ENCODE results near the gene RPL10L. TPM values are rescaled to one million over a fixed set of nuclear protein-coding genes. Genes with fewer than 3 reads are reported as not detected.

RPL10L gene
- total RNA-seq, 1 experiment from 2014 or later, result not detected

DNA sequence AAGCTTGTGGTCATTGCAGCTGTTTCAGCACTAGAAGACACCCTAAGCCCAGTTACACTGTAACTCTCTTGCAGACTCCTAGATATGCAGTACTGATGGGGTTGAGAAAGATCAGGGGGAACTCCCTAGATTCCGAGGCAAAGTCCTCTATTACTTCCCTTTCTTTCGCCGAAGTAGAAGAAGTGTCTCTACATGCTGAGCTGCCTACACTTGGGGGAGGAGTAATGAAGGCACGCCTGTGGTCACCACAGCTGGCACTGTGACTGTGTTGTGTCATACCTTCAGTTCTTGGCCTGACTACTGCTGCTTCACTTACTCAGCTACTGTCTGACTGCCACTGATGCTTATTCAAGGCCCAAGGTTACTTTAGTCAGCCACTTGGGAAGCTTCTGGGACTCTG, 35.1 kb upstream of the RPL10L start:
- Mint-ChIP-seq H3K27me3 (ENCODE audit: low read depth) (no peaks in the 10 kb centered on the region; the same call in 1 of the 2 replicates), H3K4me3 (no peak overlapping the region), H3K9me3 (peaks cover 63% of the 10 kb centered on the region), H3K36me3 (peaks cover 34% of the 10 kb centered on the region), H3K4me1 (no peaks in the 10 kb centered on the region), H3K27ac (no peak overlapping the region)
- CTCF ChIA-PET, result no interaction called here
- no peak for DNase-seq (ENCODE audit: low spot score)
- no peak for ATAC-seq
- no peak for TF ChIP-seq TEAD1 (CRISPR knock-in tag; IDR thresholded peaks at IDR 0.05)
- TF ChIP-seq, protein P1, sequence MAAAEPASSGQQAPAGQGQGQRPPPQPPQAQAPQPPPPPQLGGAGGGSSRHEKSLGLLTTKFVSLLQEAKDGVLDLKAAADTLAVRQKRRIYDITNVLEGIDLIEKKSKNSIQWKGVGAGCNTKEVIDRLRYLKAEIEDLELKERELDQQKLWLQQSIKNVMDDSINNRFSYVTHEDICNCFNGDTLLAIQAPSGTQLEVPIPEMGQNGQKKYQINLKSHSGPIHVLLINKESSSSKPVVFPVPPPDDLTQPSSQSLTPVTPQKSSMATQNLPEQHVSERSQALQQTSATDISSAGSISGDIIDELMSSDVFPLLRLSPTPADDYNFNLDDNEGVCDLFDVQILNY (CRISPR knock-in tag; IDR thresholded peaks at IDR 0.05), result no peak
- no peak for TF ChIP-seq JAZF1 (CRISPR knock-in tag; IDR thresholded peaks at IDR 0.05)
- no peak for TF ChIP-seq EMX1 (CRISPR knock-in tag; IDR thresholded peaks at IDR 0.05)
- TF ChIP-seq, protein P2, sequence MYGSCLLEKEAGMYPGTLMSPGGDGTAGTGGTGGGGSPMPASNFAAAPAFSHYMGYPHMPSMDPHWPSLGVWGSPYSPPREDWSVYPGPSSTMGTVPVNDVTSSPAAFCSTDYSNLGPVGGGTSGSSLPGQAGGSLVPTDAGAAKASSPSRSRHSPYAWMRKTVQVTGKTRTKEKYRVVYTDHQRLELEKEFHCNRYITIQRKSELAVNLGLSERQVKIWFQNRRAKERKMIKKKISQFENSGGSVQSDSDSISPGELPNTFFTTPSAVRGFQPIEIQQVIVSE (CRISPR knock-in tag; IDR thresholded peaks at IDR 0.05; ENCODE audit: borderline replicate concordance), result no peak
- TF ChIP-seq PRRX2 (CRISPR knock-in tag; IDR thresholded peaks at IDR 0.05), result no peak
- TF ChIP-seq OVOL2 (CRISPR knock-in tag; IDR thresholded peaks at IDR 0.05; ENCODE audit: borderline replicate concordance), result no peak
- TF ChIP-seq JUN (CRISPR knock-in tag; IDR thresholded peaks at IDR 0.05), result no peak
- TF ChIP-seq, protein P3, sequence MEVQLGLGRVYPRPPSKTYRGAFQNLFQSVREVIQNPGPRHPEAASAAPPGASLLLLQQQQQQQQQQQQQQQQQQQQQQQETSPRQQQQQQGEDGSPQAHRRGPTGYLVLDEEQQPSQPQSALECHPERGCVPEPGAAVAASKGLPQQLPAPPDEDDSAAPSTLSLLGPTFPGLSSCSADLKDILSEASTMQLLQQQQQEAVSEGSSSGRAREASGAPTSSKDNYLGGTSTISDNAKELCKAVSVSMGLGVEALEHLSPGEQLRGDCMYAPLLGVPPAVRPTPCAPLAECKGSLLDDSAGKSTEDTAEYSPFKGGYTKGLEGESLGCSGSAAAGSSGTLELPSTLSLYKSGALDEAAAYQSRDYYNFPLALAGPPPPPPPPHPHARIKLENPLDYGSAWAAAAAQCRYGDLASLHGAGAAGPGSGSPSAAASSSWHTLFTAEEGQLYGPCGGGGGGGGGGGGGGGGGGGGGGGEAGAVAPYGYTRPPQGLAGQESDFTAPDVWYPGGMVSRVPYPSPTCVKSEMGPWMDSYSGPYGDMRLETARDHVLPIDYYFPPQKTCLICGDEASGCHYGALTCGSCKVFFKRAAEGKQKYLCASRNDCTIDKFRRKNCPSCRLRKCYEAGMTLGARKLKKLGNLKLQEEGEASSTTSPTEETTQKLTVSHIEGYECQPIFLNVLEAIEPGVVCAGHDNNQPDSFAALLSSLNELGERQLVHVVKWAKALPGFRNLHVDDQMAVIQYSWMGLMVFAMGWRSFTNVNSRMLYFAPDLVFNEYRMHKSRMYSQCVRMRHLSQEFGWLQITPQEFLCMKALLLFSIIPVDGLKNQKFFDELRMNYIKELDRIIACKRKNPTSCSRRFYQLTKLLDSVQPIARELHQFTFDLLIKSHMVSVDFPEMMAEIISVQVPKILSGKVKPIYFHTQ (CRISPR knock-in tag; IDR thresholded peaks at IDR 0.05), result no peak
- no peak for TF ChIP-seq ZNF416 (CRISPR knock-in tag; IDR thresholded peaks at IDR 0.05)
- TF ChIP-seq GTF2I (CRISPR knock-in tag; conservative IDR thresholded peaks at IDR 0.05), result no peak
- no peak for TF ChIP-seq NR2C2 (CRISPR knock-in tag; IDR thresholded peaks at IDR 0.05)
- POLR2A ChIA-PET, result no interaction called here

DNA sequence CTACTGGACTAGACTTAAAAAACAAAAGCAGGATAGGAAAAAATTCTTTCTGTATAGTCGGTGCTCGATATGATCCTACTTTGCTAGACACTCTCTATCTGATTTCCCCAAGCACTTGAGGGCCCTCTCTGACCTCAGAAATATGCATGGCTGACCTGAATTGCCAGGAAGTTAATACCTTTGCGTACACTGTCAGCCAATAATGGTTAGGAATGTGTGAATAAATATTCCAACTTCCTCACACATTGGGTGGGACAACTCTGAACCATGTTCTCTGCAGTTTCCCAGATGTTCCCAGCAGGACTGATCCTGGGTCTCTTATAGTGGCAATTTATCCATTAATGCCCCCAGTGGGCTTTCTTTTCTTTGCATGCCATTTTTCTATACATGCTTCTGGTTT, 20.5 kb upstream of the RPL10L start:
- ChIA-PET CTCF (interaction anchor here (1.9 kb wide), 1 partner anchor 11 kb away, joined by 6 read pairs; no protein-coding TSS in a partner anchor), POLR2A (no interaction called here)
- no peak for DNase-seq (ENCODE audit: low spot score)
- Mint-ChIP-seq H3K4me1 (peaks cover 11% of the 10 kb centered on the region), H3K27me3 (ENCODE audit: low read depth) (no peaks in the 10 kb centered on the region), H3K27ac (no peak overlapping the region), H3K9me3 (peaks cover 23% of the 10 kb centered on the region), H3K36me3 (peaks cover 12% of the 10 kb centered on the region), H3K4me3 (no peak overlapping the region)
- ATAC-seq, result peak; percentile 32
- TF ChIP-seq, protein P4, sequence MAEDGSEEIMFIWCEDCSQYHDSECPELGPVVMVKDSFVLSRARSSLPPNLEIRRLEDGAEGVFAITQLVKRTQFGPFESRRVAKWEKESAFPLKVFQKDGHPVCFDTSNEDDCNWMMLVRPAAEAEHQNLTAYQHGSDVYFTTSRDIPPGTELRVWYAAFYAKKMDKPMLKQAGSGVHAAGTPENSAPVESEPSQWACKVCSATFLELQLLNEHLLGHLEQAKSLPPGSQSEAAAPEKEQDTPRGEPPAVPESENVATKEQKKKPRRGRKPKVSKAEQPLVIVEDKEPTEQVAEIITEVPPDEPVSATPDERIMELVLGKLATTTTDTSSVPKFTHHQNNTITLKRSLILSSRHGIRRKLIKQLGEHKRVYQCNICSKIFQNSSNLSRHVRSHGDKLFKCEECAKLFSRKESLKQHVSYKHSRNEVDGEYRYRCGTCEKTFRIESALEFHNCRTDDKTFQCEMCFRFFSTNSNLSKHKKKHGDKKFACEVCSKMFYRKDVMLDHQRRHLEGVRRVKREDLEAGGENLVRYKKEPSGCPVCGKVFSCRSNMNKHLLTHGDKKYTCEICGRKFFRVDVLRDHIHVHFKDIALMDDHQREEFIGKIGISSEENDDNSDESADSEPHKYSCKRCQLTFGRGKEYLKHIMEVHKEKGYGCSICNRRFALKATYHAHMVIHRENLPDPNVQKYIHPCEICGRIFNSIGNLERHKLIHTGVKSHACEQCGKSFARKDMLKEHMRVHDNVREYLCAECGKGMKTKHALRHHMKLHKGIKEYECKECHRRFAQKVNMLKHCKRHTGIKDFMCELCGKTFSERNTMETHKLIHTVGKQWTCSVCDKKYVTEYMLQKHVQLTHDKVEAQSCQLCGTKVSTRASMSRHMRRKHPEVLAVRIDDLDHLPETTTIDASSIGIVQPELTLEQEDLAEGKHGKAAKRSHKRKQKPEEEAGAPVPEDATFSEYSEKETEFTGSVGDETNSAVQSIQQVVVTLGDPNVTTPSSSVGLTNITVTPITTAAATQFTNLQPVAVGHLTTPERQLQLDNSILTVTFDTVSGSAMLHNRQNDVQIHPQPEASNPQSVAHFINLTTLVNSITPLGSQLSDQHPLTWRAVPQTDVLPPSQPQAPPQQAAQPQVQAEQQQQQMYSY (CRISPR knock-in tag; IDR thresholded peaks at IDR 0.05), result no peak
- TF ChIP-seq, protein P5, sequence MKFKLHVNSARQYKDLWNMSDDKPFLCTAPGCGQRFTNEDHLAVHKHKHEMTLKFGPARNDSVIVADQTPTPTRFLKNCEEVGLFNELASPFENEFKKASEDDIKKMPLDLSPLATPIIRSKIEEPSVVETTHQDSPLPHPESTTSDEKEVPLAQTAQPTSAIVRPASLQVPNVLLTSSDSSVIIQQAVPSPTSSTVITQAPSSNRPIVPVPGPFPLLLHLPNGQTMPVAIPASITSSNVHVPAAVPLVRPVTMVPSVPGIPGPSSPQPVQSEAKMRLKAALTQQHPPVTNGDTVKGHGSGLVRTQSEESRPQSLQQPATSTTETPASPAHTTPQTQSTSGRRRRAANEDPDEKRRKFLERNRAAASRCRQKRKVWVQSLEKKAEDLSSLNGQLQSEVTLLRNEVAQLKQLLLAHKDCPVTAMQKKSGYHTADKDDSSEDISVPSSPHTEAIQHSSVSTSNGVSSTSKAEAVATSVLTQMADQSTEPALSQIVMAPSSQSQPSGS (CRISPR knock-in tag; IDR thresholded peaks at IDR 0.05; ENCODE audit: borderline replicate concordance, low read depth), result no peak
- TF ChIP-seq ZNF671 (CRISPR knock-in tag; IDR thresholded peaks at IDR 0.05), result no peak
- TF ChIP-seq ETV6 (CRISPR knock-in tag; IDR thresholded peaks at IDR 0.05), result no peak
- TF ChIP-seq, protein P6, sequence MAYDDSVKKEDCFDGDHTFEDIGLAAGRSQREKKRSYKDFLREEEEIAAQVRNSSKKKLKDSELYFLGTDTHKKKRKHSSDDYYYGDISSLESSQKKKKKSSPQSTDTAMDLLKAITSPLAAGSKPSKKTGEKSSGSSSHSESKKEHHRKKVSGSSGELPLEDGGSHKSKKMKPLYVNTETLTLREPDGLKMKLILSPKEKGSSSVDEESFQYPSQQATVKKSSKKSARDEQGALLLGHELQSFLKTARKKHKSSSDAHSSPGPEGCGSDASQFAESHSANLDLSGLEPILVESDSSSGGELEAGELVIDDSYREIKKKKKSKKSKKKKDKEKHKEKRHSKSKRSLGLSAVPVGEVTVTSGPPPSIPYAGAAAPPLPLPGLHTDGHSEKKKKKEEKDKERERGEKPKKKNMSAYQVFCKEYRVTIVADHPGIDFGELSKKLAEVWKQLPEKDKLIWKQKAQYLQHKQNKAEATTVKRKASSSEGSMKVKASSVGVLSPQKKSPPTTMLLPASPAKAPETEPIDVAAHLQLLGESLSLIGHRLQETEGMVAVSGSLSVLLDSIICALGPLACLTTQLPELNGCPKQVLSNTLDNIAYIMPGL (CRISPR knock-in tag; IDR thresholded peaks at IDR 0.05), result no peak
- TF ChIP-seq, protein P7, sequence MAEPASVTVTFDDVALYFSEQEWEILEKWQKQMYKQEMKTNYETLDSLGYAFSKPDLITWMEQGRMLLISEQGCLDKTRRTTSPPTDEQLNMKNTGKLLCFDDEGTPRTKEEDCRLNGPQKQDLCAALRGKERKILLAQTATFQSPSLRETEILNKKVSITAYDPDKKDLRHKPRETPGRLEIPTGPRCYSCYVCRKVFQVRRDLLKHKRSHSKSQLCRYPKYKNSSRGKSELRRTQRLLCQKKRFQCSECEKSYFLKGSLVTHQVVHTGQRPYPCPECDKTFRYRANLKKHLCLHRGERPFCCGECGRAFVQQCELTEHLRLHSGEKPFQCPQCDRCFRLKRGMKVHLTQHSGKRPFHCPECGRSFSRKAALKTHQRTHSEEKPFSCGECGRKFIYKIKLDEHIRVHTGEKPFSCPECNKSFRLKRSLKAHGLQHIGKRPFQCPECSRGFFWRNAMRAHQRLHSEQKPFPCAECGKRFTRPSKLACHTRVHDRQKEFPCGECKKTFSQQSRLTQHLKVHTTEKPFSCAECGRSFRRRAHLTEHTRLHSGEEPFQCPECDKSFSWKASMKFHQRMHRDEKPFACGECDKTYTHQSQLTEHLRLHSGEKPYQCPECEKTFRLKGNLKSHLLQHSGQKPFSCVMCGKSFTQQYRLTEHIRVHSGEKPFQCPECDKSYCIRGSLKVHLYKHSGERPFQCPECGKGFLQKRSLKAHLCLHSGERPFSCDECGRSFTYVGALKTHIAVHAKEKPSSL (CRISPR knock-in tag; conservative IDR thresholded peaks at IDR 0.05), result no peak
- TF ChIP-seq GABPB1 (CRISPR knock-in tag; IDR thresholded peaks at IDR 0.05), result no peak
- TF ChIP-seq GTF2I (CRISPR knock-in tag; conservative IDR thresholded peaks at IDR 0.05), result no peak
- TF ChIP-seq, protein P8, sequence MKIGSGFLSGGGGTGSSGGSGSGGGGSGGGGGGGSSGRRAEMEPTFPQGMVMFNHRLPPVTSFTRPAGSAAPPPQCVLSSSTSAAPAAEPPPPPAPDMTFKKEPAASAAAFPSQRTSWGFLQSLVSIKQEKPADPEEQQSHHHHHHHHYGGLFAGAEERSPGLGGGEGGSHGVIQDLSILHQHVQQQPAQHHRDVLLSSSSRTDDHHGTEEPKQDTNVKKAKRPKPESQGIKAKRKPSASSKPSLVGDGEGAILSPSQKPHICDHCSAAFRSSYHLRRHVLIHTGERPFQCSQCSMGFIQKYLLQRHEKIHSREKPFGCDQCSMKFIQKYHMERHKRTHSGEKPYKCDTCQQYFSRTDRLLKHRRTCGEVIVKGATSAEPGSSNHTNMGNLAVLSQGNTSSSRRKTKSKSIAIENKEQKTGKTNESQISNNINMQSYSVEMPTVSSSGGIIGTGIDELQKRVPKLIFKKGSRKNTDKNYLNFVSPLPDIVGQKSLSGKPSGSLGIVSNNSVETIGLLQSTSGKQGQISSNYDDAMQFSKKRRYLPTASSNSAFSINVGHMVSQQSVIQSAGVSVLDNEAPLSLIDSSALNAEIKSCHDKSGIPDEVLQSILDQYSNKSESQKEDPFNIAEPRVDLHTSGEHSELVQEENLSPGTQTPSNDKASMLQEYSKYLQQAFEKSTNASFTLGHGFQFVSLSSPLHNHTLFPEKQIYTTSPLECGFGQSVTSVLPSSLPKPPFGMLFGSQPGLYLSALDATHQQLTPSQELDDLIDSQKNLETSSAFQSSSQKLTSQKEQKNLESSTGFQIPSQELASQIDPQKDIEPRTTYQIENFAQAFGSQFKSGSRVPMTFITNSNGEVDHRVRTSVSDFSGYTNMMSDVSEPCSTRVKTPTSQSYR (CRISPR knock-in tag; IDR thresholded peaks at IDR 0.05), result no peak

All from WTC11 (cell line).